Chondrocyte (in vitro differentiated cells): Measurements from ENCODE around the gene NOX3. TPM values are rescaled to one million over a fixed set of nuclear protein-coding genes. Genes with fewer than 3 reads are reported as not detected.
"Not testable (repeated sequence)": the region's sequence is repeated elsewhere in the genome, so short reads cannot be mapped to it uniquely, and the experiment has no call there.

Source experiments
- DNase-seq: peaks from one replicate; pipeline ENCODE4 v3.0.0; 2021; ENCODE audit warnings: mixed read lengths, low spot score
- H3K27ac Mint-ChIP-seq: one replicate; pipeline ENCODE4 v1.8.0; 2021; ENCODE audit warnings: mild to moderate bottlenecking, moderate library complexity, mixed read lengths; ENCODE audit not compliant: unreplicated experiment
- H3K27me3 Mint-ChIP-seq: 2 replicates; pipeline ENCODE4 v1.8.0; 2021; ENCODE audit warnings: low read depth, mixed read lengths
- H3K36me3 Mint-ChIP-seq: 2 replicates; pipeline ENCODE4 v1.8.0; 2021; ENCODE audit warnings: low read depth, mixed read lengths
- H3K4me1 Mint-ChIP-seq: 2 replicates; pipeline ENCODE4 v1.8.0; 2021; ENCODE audit warnings: low read depth, mild to moderate bottlenecking, mixed read lengths
- H3K4me3 Mint-ChIP-seq: one replicate; pipeline ENCODE4 v1.8.0; 2021; ENCODE audit warnings: mild to moderate bottlenecking, moderate library complexity, mixed read lengths; ENCODE audit not compliant: unreplicated experiment
- H3K9me3 Mint-ChIP-seq: 2 replicates; pipeline ENCODE4 v1.8.0; 2021; ENCODE audit warnings: low read depth, mixed read lengths
- CTCF ChIP-seq: fragments of 200-600 bp; sonication (generic); IDR thresholded peaks from 2 replicates; pipeline ENCODE4 v1.5.0; 2021; ENCODE audit warnings: antibody characterized with exemption, mild to moderate bottlenecking, moderate library complexity
- total RNA-seq: library from RNA; stranded (reverse); gene quantifications from 3 replicates; pipeline ENCODE4 v1.2.1, GENCODE V29; 2021

Gene NOX3
- total RNA-seq, 1 donor from 2014 or later = not detected

GRCh38 chr6:155372256-155372655 lies 83.4 kb downstream of the NOX3 start:
- H3K4me3 Mint-ChIP-seq = no peak overlapping the region
- no peak overlapping the region for H3K27ac Mint-ChIP-seq
- no peaks in the 10 kb centered on the region for H3K27me3 Mint-ChIP-seq
- TF ChIP-seq CTCF = no peak
- H3K36me3 Mint-ChIP-seq = no peaks in the 10 kb centered on the region
- H3K9me3 Mint-ChIP-seq = no peaks in the 10 kb centered on the region
- no peak for DNase-seq
- peaks cover 9% of the 10 kb centered on the region for H3K4me1 Mint-ChIP-seq

GRCh38 chr6:155371230-155371629 lies 84.4 kb downstream of the NOX3 start:
- no peak overlapping the region for H3K27ac Mint-ChIP-seq
- DNase-seq = no peak
- TF ChIP-seq CTCF = no peak
- no peak overlapping the region for H3K4me3 Mint-ChIP-seq
- H3K9me3 Mint-ChIP-seq = peaks cover 2% of the 10 kb centered on the region
- H3K27me3 Mint-ChIP-seq = no peaks in the 10 kb centered on the region
- no peaks in the 10 kb centered on the region for H3K4me1 Mint-ChIP-seq
- H3K36me3 Mint-ChIP-seq = peaks cover 3% of the 10 kb centered on the region

- H3K4me3 Mint-ChIP-seq = no peak overlapping the region
- H3K27me3 Mint-ChIP-seq = no peaks in the 10 kb centered on the region
- no peak overlapping the region for H3K27ac Mint-ChIP-seq
- H3K36me3 Mint-ChIP-seq = peaks cover 3% of the 10 kb centered on the region
- DNase-seq = no peak
- H3K9me3 Mint-ChIP-seq = peaks cover 4% of the 10 kb centered on the region
- TF ChIP-seq CTCF = no peak
- no peaks in the 10 kb centered on the region for H3K4me1 Mint-ChIP-seq
These were observed 89.3 kb downstream of the NOX3 start for GRCh38 chr6:155366325-155366724.

- no peak for TF ChIP-seq CTCF
- H3K27me3 Mint-ChIP-seq = no peaks in the 10 kb centered on the region
These were observed 90.7 kb downstream of the NOX3 start for GRCh38 chr6:155364844-155365437.

GRCh38 chr6:155364021-155364420 lies 91.6 kb downstream of the NOX3 start:
- peaks cover 21% of the 10 kb centered on the region for H3K9me3 Mint-ChIP-seq
- not testable (repeated sequence) for H3K27me3 Mint-ChIP-seq, H3K36me3 Mint-ChIP-seq

More at GRCh38 chr6:155364844-155365437, 90.7 kb downstream of the NOX3 start:
- DNase-seq = no peak
- Mint-ChIP-seq H3K27ac (no peak overlapping the region), H3K4me3 (no peak overlapping the region), H3K36me3 (peaks cover 4% of the 10 kb centered on the region), H3K9me3 (peaks cover 12% of the 10 kb centered on the region), H3K4me1 (no peaks in the 10 kb centered on the region)

GRCh38 chr6:155362968-155363632 lies 92.5 kb downstream of the NOX3 start:
- DNase-seq, H3K27ac Mint-ChIP-seq, H3K4me1 Mint-ChIP-seq, H3K36me3 Mint-ChIP-seq, H3K27me3 Mint-ChIP-seq, H3K4me3 Mint-ChIP-seq: not testable (repeated sequence)
- H3K9me3 Mint-ChIP-seq = peaks cover 21% of the 10 kb centered on the region

More at GRCh38 chr6:155364021-155364420, 91.6 kb downstream of the NOX3 start:
- H3K4me1 Mint-ChIP-seq, H3K4me3 Mint-ChIP-seq, H3K27ac Mint-ChIP-seq, DNase-seq: not testable (repeated sequence)
